Ishikawa (cell line): ENCODE measurements around the gene MED13L.

Experiments used
- CEBPB ChIP-seq: IDR thresholded peaks from 2 replicates; pipeline ENCODE4 v1.6.1; 2012
- CREB1 ChIP-seq: IDR thresholded peaks from 2 replicates; pipeline ENCODE4 v1.6.1; 2012; ENCODE audit warnings: low read depth
- EGR1 ChIP-seq: IDR thresholded peaks from 2 replicates; pipeline ENCODE4 v1.6.1; 2012
- EP300 ChIP-seq: IDR thresholded peaks from 2 replicates; pipeline ENCODE4 v1.6.1; 2012; ENCODE audit warnings: borderline replicate concordance
- FOXM1 ChIP-seq: IDR thresholded peaks from 2 replicates; pipeline ENCODE4 v1.6.1; 2012; ENCODE audit warnings: low read depth, borderline replicate concordance
- MAX ChIP-seq: IDR thresholded peaks from 2 replicates; pipeline ENCODE4 v1.6.1; 2012
- NFIC ChIP-seq: IDR thresholded peaks from 2 replicates; pipeline ENCODE4 v1.6.1; 2012
- RAD21 ChIP-seq: IDR thresholded peaks from 2 replicates; pipeline ENCODE4 v1.6.1; 2012; ENCODE audit warnings: low read depth
- REST ChIP-seq: IDR thresholded peaks from 2 replicates; pipeline ENCODE4 v1.6.1; 2012; ENCODE audit warnings: low read depth, mild to moderate bottlenecking
- TAF1 ChIP-seq: IDR thresholded peaks from 2 replicates; pipeline ENCODE4 v1.6.1; 2012; ENCODE audit warnings: low read depth, mild to moderate bottlenecking
- TCF12 ChIP-seq: IDR thresholded peaks from 2 replicates; pipeline ENCODE4 v1.6.1; 2012; ENCODE audit warnings: low read depth
- TEAD4 ChIP-seq: IDR thresholded peaks from 2 replicates; pipeline ENCODE4 v1.6.1; 2012
- USF1 ChIP-seq: IDR thresholded peaks from 2 replicates; pipeline ENCODE4 v1.6.1; 2012
- YY1 ChIP-seq: IDR thresholded peaks from 2 replicates; pipeline ENCODE4 v1.6.1; 2012; ENCODE audit warnings: low read depth
- ZBTB7A ChIP-seq: IDR thresholded peaks from 2 replicates; pipeline ENCODE4 v1.6.1; 2012; ENCODE audit warnings: low read depth

MED13L gene

GRCh38 chr12:116204169-116204568 lies 73.3 kb downstream of the MED13L start:
- TF ChIP-seq ZBTB7A (no peak), EGR1 (no peak), EP300 (no peak), FOXM1 (no peak), RAD21 (no peak), TAF1 (no peak), TCF12 (no peak), MAX (no peak), USF1 (no peak), REST (no peak), YY1 (no peak), CEBPB (no peak), CREB1 (no peak), TEAD4 (no peak), NFIC (no peak)

- TF ChIP-seq NFIC (no peak), YY1 (no peak), TAF1 (no peak), EGR1 (no peak), EP300 (no peak), ZBTB7A (no peak), RAD21 (no peak), REST (no peak)
These were observed 74.6 kb downstream of the MED13L start for GRCh38 chr12:116202940-116203339.

GRCh38 chr12:116202433-116202832 lies 75.1 kb downstream of the MED13L start:
- TF ChIP-seq RAD21 (no peak), USF1 (no peak), YY1 (no peak), TCF12 (no peak), CEBPB (no peak), CREB1 (no peak), EP300 (no peak), ZBTB7A (no peak), MAX (no peak), REST (no peak), NFIC (no peak), EGR1 (no peak), TEAD4 (no peak), TAF1 (no peak)

- no peak for TF ChIP-seq NFIC
These were observed 75.6 kb downstream of the MED13L start for GRCh38 chr12:116201908-116202307.

- TF ChIP-seq NFIC (no peak), USF1 (no peak), CEBPB (no peak), ZBTB7A (no peak), TEAD4 (no peak), FOXM1 (no peak), MAX (no peak), EGR1 (no peak), CREB1 (no peak), EP300 (no peak), YY1 (no peak), TAF1 (no peak), REST (no peak), RAD21 (no peak), TCF12 (no peak)
These were observed 76.1 kb downstream of the MED13L start for GRCh38 chr12:116201359-116201758.
